ENCODE measurements around the gene CDKN2C.
"Not testable (repeated sequence)": the region's sequence is repeated elsewhere in the genome, so short reads cannot be mapped to it uniquely, and the experiment has no call there.

The CDKN2C gene

GRCh38 chr1:50983219-50983802 lies 13.3 kb downstream of the CDKN2C start:
- H3K36me3 Mint-ChIP-seq = no peaks in the 10 kb centered on the region
- H3K4me3 Mint-ChIP-seq = no peak overlapping the region
- peaks cover 9% of the 10 kb centered on the region for H3K27me3 Mint-ChIP-seq
- no peak overlapping the region for H3K27ac Mint-ChIP-seq
- peaks cover 10% of the 10 kb centered on the region for H3K4me1 Mint-ChIP-seq (ENCODE audit: low read depth)
- H3K9me3 Mint-ChIP-seq (ENCODE audit: low read depth) = no peaks in the 10 kb centered on the region

GRCh38 chr1:50985094-50985493 lies 15.0 kb downstream of the CDKN2C start:
- Mint-ChIP-seq H3K27ac (no peak overlapping the region), H3K9me3 (ENCODE audit: low read depth) (no peaks in the 10 kb centered on the region), H3K27me3 (no peaks in the 10 kb centered on the region), H3K4me1 (ENCODE audit: low read depth) (no peaks in the 10 kb centered on the region), H3K4me3 (no peak overlapping the region), H3K36me3 (no peaks in the 10 kb centered on the region)

- no peak overlapping the region for H3K4me3 Mint-ChIP-seq
- no peak overlapping the region for H3K27ac Mint-ChIP-seq
- no peaks in the 10 kb centered on the region for H3K9me3 Mint-ChIP-seq (ENCODE audit: low read depth)
- no peaks in the 10 kb centered on the region for H3K36me3 Mint-ChIP-seq
- H3K4me1 Mint-ChIP-seq (ENCODE audit: low read depth) = no peaks in the 10 kb centered on the region
- no peaks in the 10 kb centered on the region for H3K27me3 Mint-ChIP-seq
Measured at GRCh38 chr1:50986653-50987052, 16.6 kb downstream of the CDKN2C start.

GRCh38 chr1:50989694-50990093 lies 19.6 kb downstream of the CDKN2C start:
- Mint-ChIP-seq H3K36me3 (no peaks in the 10 kb centered on the region), H3K9me3 (ENCODE audit: low read depth) (no peaks in the 10 kb centered on the region), H3K4me3 (no peak overlapping the region), H3K27ac (no peak overlapping the region), H3K27me3 (no peaks in the 10 kb centered on the region), H3K4me1 (ENCODE audit: low read depth) (no peaks in the 10 kb centered on the region)

- Mint-ChIP-seq H3K4me1 (ENCODE audit: low read depth) (no peaks in the 10 kb centered on the region), H3K27me3 (peaks cover 2% of the 10 kb centered on the region), H3K27ac (no peak overlapping the region), H3K4me3 (no peak overlapping the region), H3K9me3 (ENCODE audit: low read depth) (no peaks in the 10 kb centered on the region), H3K36me3 (no peaks in the 10 kb centered on the region)
Measured at GRCh38 chr1:50992532-50993318, 22.7 kb downstream of the CDKN2C start.

GRCh38 chr1:50993645-50994044 lies 23.6 kb downstream of the CDKN2C start:
- Mint-ChIP-seq H3K36me3 (no peaks in the 10 kb centered on the region), H3K27ac (no peak overlapping the region), H3K4me1 (ENCODE audit: low read depth) (no peaks in the 10 kb centered on the region), H3K9me3 (ENCODE audit: low read depth) (no peaks in the 10 kb centered on the region), H3K4me3 (no peak overlapping the region), H3K27me3 (peaks cover 2% of the 10 kb centered on the region)

GRCh38 chr1:50994997-50995396 lies 25.0 kb downstream of the CDKN2C start:
- Mint-ChIP-seq H3K36me3 (no peaks in the 10 kb centered on the region), H3K27me3 (peaks cover 2% of the 10 kb centered on the region), H3K27ac (no peak overlapping the region), H3K9me3 (ENCODE audit: low read depth) (no peaks in the 10 kb centered on the region), H3K4me3 (no peak overlapping the region), H3K4me1 (ENCODE audit: low read depth) (no peaks in the 10 kb centered on the region)

GRCh38 chr1:50995651-50996050 lies 25.6 kb downstream of the CDKN2C start:
- H3K27ac Mint-ChIP-seq = no peak overlapping the region
- peaks cover 2% of the 10 kb centered on the region for H3K27me3 Mint-ChIP-seq
- no peaks in the 10 kb centered on the region for H3K9me3 Mint-ChIP-seq (ENCODE audit: low read depth)
- no peaks in the 10 kb centered on the region for H3K36me3 Mint-ChIP-seq
- H3K4me1 Mint-ChIP-seq (ENCODE audit: low read depth) = no peaks in the 10 kb centered on the region
- no peak overlapping the region for H3K4me3 Mint-ChIP-seq

GRCh38 chr1:50996083-50996482 lies 26.0 kb downstream of the CDKN2C start:
- H3K36me3 Mint-ChIP-seq = no peaks in the 10 kb centered on the region
- no peaks in the 10 kb centered on the region for H3K4me1 Mint-ChIP-seq (ENCODE audit: low read depth)
- H3K27me3 Mint-ChIP-seq = peaks cover 2% of the 10 kb centered on the region
- no peaks in the 10 kb centered on the region for H3K9me3 Mint-ChIP-seq (ENCODE audit: low read depth)
- no peak overlapping the region for H3K4me3 Mint-ChIP-seq
- H3K27ac Mint-ChIP-seq = no peak overlapping the region

GRCh38 chr1:50999375-50999774 lies 29.3 kb downstream of the CDKN2C start:
- H3K4me1 Mint-ChIP-seq (ENCODE audit: low read depth); H3K9me3 Mint-ChIP-seq (ENCODE audit: low read depth); H3K27ac Mint-ChIP-seq; H3K36me3 Mint-ChIP-seq; H3K27me3 Mint-ChIP-seq; H3K4me3 Mint-ChIP-seq: not testable (repeated sequence)

- H3K27ac Mint-ChIP-seq = no peak overlapping the region
- no peak overlapping the region for H3K4me3 Mint-ChIP-seq
- H3K9me3 Mint-ChIP-seq (ENCODE audit: low read depth) = no peaks in the 10 kb centered on the region
- H3K4me1 Mint-ChIP-seq (ENCODE audit: low read depth) = no peaks in the 10 kb centered on the region
- H3K36me3 Mint-ChIP-seq = no peaks in the 10 kb centered on the region
- H3K27me3 Mint-ChIP-seq = peaks cover 5% of the 10 kb centered on the region
Measured at GRCh38 chr1:51000160-51000559, 30.1 kb downstream of the CDKN2C start.

- Mint-ChIP-seq H3K9me3 (ENCODE audit: low read depth) (no peaks in the 10 kb centered on the region), H3K27ac (no peak overlapping the region), H3K27me3 (peaks cover 5% of the 10 kb centered on the region), H3K4me1 (ENCODE audit: low read depth) (no peaks in the 10 kb centered on the region), H3K4me3 (no peak overlapping the region), H3K36me3 (no peaks in the 10 kb centered on the region)
Measured at GRCh38 chr1:51000651-51001050, 30.6 kb downstream of the CDKN2C start.

- H3K4me3 Mint-ChIP-seq = no peak overlapping the region
- H3K36me3 Mint-ChIP-seq = no peaks in the 10 kb centered on the region
- H3K27ac Mint-ChIP-seq = no peak overlapping the region
- peaks cover 4% of the 10 kb centered on the region for H3K9me3 Mint-ChIP-seq (ENCODE audit: low read depth)
- H3K27me3 Mint-ChIP-seq = peaks cover 3% of the 10 kb centered on the region
- no peaks in the 10 kb centered on the region for H3K4me1 Mint-ChIP-seq (ENCODE audit: low read depth)
Measured at GRCh38 chr1:51002516-51002915, 32.5 kb downstream of the CDKN2C start.

- H3K4me1 Mint-ChIP-seq (ENCODE audit: low read depth); H3K27ac Mint-ChIP-seq; H3K27me3 Mint-ChIP-seq; H3K9me3 Mint-ChIP-seq (ENCODE audit: low read depth); H3K36me3 Mint-ChIP-seq; H3K4me3 Mint-ChIP-seq: not testable (repeated sequence)
Measured at GRCh38 chr1:51005549-51005948, 35.5 kb downstream of the CDKN2C start.

GRCh38 chr1:51009381-51009780 lies 39.3 kb downstream of the CDKN2C start:
- H3K36me3 Mint-ChIP-seq = peaks cover 3% of the 10 kb centered on the region
- no peaks in the 10 kb centered on the region for H3K27me3 Mint-ChIP-seq
- H3K27ac Mint-ChIP-seq = no peak overlapping the region
- peaks cover 10% of the 10 kb centered on the region for H3K9me3 Mint-ChIP-seq (ENCODE audit: low read depth)
- no peak overlapping the region for H3K4me3 Mint-ChIP-seq
- H3K4me1 Mint-ChIP-seq (ENCODE audit: low read depth) = no peaks in the 10 kb centered on the region

GRCh38 chr1:51014878-51015277 lies 44.8 kb downstream of the CDKN2C start:
- H3K27ac Mint-ChIP-seq = no peak overlapping the region
- H3K9me3 Mint-ChIP-seq (ENCODE audit: low read depth) = peaks cover 9% of the 10 kb centered on the region
- no peak overlapping the region for H3K4me3 Mint-ChIP-seq
- no peaks in the 10 kb centered on the region for H3K36me3 Mint-ChIP-seq
- no peaks in the 10 kb centered on the region for H3K4me1 Mint-ChIP-seq (ENCODE audit: low read depth)
- no peaks in the 10 kb centered on the region for H3K27me3 Mint-ChIP-seq

Data from activated naive CD8-positive, alpha-beta T cell (primary cell).